Measurements from ENCODE around the gene DHRSX. TPM values are rescaled to one million over a fixed set of nuclear protein-coding genes. Genes with fewer than 3 reads are reported as not detected.

The DHRSX gene
- total and polyA plus RNA-seq, 2 of the 8 experiments (the other 6 are each of a cell fraction or from before 2014, with no cell fraction given) = 35.1 to 43.4 TPM

- TF ChIP-seq, protein P1, sequence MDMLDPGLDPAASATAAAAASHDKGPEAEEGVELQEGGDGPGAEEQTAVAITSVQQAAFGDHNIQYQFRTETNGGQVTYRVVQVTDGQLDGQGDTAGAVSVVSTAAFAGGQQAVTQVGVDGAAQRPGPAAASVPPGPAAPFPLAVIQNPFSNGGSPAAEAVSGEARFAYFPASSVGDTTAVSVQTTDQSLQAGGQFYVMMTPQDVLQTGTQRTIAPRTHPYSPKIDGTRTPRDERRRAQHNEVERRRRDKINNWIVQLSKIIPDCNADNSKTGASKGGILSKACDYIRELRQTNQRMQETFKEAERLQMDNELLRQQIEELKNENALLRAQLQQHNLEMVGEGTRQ (IDR thresholded peaks at IDR 0.05; ENCODE audit: low read length) = no peak
- TF ChIP-seq GTF2F1 (IDR thresholded peaks at IDR 0.05; ENCODE audit: borderline replicate concordance, low read depth, low read length) (no peak), CREB1 (IDR thresholded peaks at IDR 0.05) (no peak), POLR2AphosphoS5 (IDR thresholded peaks at IDR 0.05; ENCODE audit: low read depth, low read length) (no peak)
Measured at GRCh38 chrX:2370456-2370855, 130.3 kb downstream of the DHRSX start (continued).
